Thymus (tissue), 11 donors: ENCODE data around the gene STEAP4. TPM values are rescaled to one million over a fixed set of nuclear protein-coding genes. Genes with fewer than 3 reads are reported as not detected.

Source experiments
- DNase-seq, 9 donors: peaks; one replicate each; pipeline ENCODE4 v3.0.0-alpha.2; 2013; ENCODE audit warnings: low spot score in 9 of 9, low read depth in 6 of 9, missing footprints in 1 of 9
- H3K27ac ChIP-seq, 2 donors: one replicate each; pipeline ENCODE4 v1.5.1; 2013; ENCODE audit warnings: control low read depth in 1 of 2, low read depth in 1 of 2, low read length in 1 of 2, mild to moderate bottlenecking in 1 of 2, moderate library complexity in 1 of 2
- H3K27me3 ChIP-seq, 2 donors: one replicate each; pipeline ENCODE4 v1.5.1; 2013; ENCODE audit warnings: low read length in 1 of 2; ENCODE audit not compliant: control insufficient read depth in 2 of 2, insufficient read depth in 1 of 2
- H3K36me3 ChIP-seq, 2 donors: one replicate each; pipeline ENCODE4 v1.5.1; 2013; ENCODE audit warnings: low read length in 1 of 2, mild to moderate bottlenecking in 1 of 2, moderate library complexity in 1 of 2; ENCODE audit not compliant: control insufficient read depth in 2 of 2, insufficient read depth in 2 of 2
- H3K4me1 ChIP-seq, 2 donors: one replicate each; pipeline ENCODE4 v1.5.1; 2013; ENCODE audit warnings: low read length in 2 of 2; ENCODE audit not compliant: control insufficient read depth in 2 of 2, insufficient read depth in 2 of 2
- H3K4me3 ChIP-seq, 2 donors: one replicate each; pipeline ENCODE4 v1.5.1; 2013; ENCODE audit warnings: low read length in 2 of 2, control low read depth in 1 of 2, mild to moderate bottlenecking in 1 of 2
- H3K9me3 ChIP-seq, 2 donors: one replicate each; pipeline ENCODE4 v1.5.1; 2013; ENCODE audit warnings: low read length in 1 of 2, mild to moderate bottlenecking in 1 of 2; ENCODE audit not compliant: control insufficient read depth in 2 of 2, insufficient read depth in 1 of 2
- WGBS: extraction: QIAGEN DNeasy Blood & Tissue Kit; methylation state at CpG from one replicate; pipeline ENCODE4 v1.1.7; 2013; 5-methylcytosine and 5-hydroxymethylcytosine counted together
- polyA plus RNA-seq: library from polyadenylated mRNA; stranded (reverse); fragments of 200-250 nt; gene quantifications from one replicate; pipeline ENCODE4 v1.2.3, GENCODE V29; 2013
- total RNA-seq: library from RNA; stranded (reverse); fragments of 120-200 nt; gene quantifications from one replicate; pipeline ENCODE4 v1.2.4, GENCODE V29; 2013
- donor health status: healthy.

Gene STEAP4
- total and polyA plus RNA-seq, 2 donors, result 0.38 to 7.9 TPM

DNA sequence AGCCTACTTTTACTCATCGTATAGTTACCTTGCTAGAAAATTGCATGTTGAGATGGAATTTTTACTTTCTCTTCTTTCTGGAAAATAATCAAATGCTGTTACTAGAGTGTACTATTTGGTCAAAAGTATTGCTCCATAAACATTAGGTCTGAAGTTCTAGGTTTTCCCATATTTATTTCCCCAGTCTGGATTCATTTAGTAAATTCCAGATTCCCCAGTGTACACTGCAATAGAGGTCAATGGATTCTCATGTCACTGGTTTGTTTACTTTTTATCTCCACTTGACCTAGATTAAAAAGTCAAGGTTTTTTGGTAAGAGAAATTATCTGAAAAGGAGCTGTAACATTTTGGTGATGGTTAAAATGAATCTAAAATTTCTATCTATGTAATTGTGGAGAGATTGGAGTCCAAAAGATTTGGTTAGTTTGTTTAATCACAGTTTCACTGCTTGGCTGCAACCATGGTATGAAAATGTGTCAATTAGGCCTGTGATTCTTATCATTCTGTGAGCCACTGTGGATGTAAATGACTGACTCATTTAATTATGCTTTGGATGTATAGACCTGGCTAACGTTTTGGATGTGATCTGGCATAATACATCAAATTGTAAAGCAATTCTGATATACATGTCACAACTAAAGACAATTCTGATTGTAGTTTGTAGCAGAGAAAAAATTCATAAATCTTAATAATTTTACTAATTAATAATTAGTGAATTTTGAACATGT lies 32.7 kb upstream of the STEAP4 start:
- H3K36me3 ChIP-seq, result no peaks in the 10 kb centered on the region
- DNase-seq, result no peak
- no peak overlapping the region for H3K4me3 ChIP-seq
- H3K27ac ChIP-seq, result no peak overlapping the region
- H3K27me3 ChIP-seq, result no peaks in the 10 kb centered on the region
- no peaks in the 10 kb centered on the region for H3K4me1 ChIP-seq
- no peaks in the 10 kb centered on the region for H3K9me3 ChIP-seq
- 84% methylated on average over 2 of the region's 2 CpGs for WGBS

DNA sequence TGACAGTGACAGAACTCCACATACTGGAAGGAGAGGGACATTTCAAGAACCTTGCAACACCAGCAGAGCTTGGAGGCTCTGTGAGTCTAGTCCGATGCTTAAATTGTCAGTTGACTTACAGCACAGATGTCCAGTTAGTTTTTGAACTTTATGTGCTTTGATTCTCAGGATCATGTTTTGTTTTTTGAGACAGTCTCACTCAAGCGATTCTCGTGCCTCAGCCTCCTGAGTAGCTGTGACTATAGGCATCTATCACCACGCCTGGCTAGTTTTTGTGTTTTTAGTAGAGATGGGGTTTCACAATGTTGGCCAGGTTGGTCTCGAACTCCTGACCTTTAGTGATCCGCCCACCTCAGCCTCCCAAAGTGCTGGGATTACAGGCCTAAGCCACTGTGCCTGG lies 31.8 kb upstream of the STEAP4 start:
- Histone ChIP-seq H3K9me3 (no peaks in the 10 kb centered on the region), H3K4me3 (no peak overlapping the region), H3K27ac (no peak overlapping the region), H3K27me3 (no peaks in the 10 kb centered on the region), H3K4me1 (no peaks in the 10 kb centered on the region), H3K36me3 (no peaks in the 10 kb centered on the region)
- WGBS, result 94% methylated on average over 6 of the region's 6 CpGs
- DNase-seq, result no peak

DNA sequence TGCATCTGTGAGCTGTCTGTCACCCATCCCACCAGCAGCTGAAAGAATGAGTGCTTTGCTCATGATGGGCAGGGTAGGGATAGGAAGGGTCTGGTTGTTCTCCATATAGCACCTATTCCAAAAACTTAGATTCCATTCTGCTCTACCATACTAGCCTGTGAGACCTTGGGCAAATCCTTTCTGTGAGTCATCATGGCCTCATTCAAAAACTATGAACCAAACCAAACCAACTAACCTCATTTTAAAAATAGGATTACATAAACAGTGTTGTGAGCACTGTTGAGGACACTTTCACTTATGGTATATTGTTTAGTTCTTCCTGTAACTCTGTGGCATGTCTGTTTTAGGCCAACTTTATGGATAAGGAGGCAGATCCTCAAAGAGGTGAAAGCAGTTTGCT lies 30.9 kb upstream of the STEAP4 start:
- Histone ChIP-seq H3K9me3 (no peaks in the 10 kb centered on the region), H3K4me1 (no peaks in the 10 kb centered on the region), H3K36me3 (no peaks in the 10 kb centered on the region), H3K4me3 (no peak overlapping the region), H3K27me3 (no peaks in the 10 kb centered on the region), H3K27ac (no peak overlapping the region)
- DNase-seq, result no peak

DNA sequence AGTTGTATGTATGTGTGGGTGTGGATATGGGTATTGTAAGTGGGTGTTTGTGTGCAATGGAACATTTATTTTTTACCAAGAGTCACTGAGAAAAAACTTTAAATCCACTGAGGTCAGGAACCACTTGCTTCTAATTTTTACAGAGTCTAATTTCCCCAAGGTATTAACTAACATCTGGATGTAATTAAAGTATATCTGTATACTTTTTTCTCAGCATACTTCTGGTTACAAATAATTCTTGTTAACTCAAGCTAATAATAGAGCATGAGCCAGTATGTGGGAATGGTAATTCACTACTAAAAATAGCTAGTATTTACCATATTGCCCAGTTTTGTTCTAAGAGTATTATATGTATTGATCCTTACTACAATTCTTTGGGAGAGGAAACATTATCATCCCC lies 24.6 kb upstream of the STEAP4 start:
- peaks cover 0 to 13% of the 10 kb centered on the region in 2 donors for H3K9me3 ChIP-seq
- H3K4me3 ChIP-seq, result no peak overlapping the region
- H3K4me1 ChIP-seq, result no peaks in the 10 kb centered on the region
- no peak for DNase-seq
- no peaks in the 10 kb centered on the region for H3K27me3 ChIP-seq
- no peaks in the 10 kb centered on the region for H3K36me3 ChIP-seq
- no peak overlapping the region for H3K27ac ChIP-seq

DNA sequence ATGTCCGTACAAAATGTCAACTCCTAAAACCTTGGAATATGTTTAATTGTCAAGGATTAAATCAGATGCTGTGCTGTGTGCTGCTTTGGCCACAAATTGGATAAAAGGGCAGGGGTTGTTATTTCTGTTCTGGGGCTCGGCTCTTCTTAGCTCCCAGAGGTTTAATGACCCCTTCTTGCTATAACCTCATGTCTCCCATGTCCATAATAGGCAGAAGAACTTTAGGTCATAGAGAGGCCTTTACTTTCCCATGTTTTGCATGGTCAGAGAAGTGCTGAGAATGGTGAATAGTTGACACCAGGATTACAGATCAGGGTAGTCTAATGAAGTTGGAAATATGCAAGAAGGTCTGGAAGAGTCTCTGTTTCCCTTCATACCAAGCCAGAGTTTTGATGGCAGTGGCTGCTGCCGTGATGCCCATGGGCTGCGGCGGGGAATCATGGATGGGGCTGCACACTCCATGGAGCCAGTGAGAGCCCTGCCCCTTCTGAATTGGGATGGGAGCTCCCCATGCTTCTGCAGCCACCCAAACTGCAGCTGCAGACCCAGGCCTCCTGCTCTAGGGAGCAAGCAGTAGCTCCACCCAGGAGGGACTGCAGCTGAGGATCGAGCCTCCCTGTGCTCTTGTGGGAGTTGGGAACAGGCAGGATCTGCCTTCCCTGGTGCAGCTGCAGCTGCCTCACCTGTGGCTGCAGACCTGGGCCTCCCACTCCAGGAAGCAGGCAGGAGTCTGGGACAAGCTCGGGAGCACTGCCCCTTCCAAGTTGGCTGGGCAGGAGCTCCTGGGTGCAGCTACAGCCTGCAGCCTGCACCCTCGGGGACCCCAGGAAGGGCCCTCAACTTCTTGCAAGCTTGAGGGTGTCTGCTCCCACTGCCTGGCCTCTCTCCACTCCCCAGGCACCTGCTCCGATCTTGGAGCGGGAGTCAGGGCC lies 23.1 kb upstream of the STEAP4 start:
- H3K4me3 ChIP-seq, result no peak overlapping the region
- no peaks in the 10 kb centered on the region for H3K4me1 ChIP-seq
- 84% methylated on average over 10 of the region's 10 CpGs for WGBS
- H3K27ac ChIP-seq, result no peak overlapping the region
- no peaks in the 10 kb centered on the region for H3K36me3 ChIP-seq
- H3K9me3 ChIP-seq, result peaks cover 0 to 13% of the 10 kb centered on the region in 2 donors
- H3K27me3 ChIP-seq, result no peaks in the 10 kb centered on the region
- no peak for DNase-seq

DNA sequence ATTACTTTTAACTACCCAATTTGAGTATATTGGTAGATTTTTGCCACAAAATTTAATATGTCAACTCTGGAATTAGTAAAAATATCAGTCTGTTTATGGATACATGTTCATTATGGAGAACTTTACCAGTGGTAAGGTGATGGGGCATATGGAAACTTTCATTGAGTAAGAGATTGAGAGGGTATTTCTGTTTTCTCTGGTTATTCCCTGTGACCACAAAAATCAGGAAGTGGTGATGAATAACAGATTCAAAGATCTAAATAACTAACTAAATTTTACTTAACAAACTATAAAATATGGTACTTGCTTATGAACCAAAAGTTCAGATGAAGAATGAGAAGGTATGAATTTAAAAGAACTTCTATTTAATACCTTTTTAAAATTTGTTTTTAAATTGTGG lies 22.1 kb upstream of the STEAP4 start:
- DNase-seq, result no peak
- Histone ChIP-seq H3K4me1 (no peaks in the 10 kb centered on the region), H3K9me3 (peaks cover 0 to 13% of the 10 kb centered on the region in 2 donors), H3K4me3 (no peak overlapping the region), H3K36me3 (no peaks in the 10 kb centered on the region), H3K27me3 (no peaks in the 10 kb centered on the region), H3K27ac (no peak overlapping the region)

DNA sequence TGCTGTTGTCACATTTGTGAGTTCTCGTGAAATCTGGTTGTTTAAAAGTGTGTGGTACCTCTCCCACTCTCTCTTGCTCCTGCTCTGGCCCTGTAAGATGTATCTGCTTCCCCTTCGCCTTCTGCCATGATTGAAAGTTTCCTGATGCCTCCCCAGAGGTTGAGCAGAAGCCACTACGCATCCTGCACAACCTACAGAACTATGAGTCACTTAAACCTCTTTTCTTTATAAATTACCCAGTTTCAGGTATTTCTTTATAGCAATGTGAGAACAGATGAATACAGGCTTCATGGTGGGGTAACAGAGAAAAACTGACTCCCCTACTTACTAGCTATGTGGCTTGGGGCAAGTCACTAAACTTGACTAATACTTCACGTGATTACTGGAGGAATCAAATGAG lies 18.0 kb upstream of the STEAP4 start:
- WGBS, result 96% methylated on average over 4 of the region's 4 CpGs
- Histone ChIP-seq H3K9me3 (peaks cover 0 to 1% of the 10 kb centered on the region in 2 donors), H3K27ac (no peak overlapping the region), H3K4me1 (no peaks in the 10 kb centered on the region), H3K36me3 (no peaks in the 10 kb centered on the region), H3K27me3 (no peaks in the 10 kb centered on the region), H3K4me3 (no peak overlapping the region)
- DNase-seq, result no peak

DNA sequence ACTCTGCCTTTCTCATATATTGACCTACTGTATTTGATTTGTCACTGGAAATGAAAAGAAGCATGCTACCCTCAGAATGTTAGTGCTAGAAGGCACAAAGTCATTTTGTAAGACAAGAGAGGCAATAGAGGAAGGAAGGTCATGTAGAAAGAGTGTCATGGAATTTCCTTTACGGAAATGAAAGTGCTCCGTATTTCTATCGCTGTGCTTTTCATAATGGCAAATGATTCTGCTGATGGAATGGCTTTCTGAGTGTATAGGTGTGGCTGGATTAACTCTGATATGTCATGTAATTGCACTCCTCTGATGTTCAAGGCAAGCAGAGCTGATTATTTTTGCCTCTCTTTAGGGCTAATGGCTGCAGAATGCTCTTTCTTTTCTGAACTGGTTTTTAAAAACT lies 15.5 kb upstream of the STEAP4 start:
- Histone ChIP-seq H3K27ac (no peak overlapping the region), H3K4me3 (no peak overlapping the region), H3K9me3 (no peaks in the 10 kb centered on the region), H3K27me3 (no peaks in the 10 kb centered on the region), H3K36me3 (no peaks in the 10 kb centered on the region), H3K4me1 (no peaks in the 10 kb centered on the region)
- WGBS, result 73% methylated on average over 3 of the region's 3 CpGs
- peak in 1 of 9 donors; percentile 6 for DNase-seq

DNA sequence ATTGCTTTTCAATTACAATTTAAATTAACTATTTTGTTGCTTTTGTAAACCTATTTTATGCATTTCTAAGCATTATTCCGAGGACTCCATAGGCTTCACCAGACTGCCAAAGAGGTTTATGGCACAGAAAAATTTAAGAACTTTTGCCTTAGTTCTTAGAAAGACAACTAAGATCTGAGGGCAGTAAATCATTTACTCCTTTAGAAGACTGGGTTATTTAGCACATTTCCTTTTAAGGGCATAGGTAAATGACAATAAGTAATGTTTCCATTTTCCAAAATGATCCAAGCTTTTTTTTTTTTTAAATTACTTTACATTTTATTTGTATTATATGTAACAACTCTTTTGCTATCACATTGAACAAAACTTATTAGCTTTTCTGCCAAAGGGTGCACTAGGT lies 15.0 kb upstream of the STEAP4 start:
- H3K36me3 ChIP-seq, result no peaks in the 10 kb centered on the region
- H3K4me1 ChIP-seq, result no peaks in the 10 kb centered on the region
- no peak overlapping the region for H3K4me3 ChIP-seq
- DNase-seq, result no peak
- H3K27ac ChIP-seq, result no peak overlapping the region
- H3K9me3 ChIP-seq, result no peaks in the 10 kb centered on the region
- H3K27me3 ChIP-seq, result no peaks in the 10 kb centered on the region
- WGBS, result 92% methylated on average over 1 of the region's 1 CpG
